GM12865 (cell line): Measurements from ENCODE around the gene PDGFD.

Experiments
- DNase-seq: peaks from one replicate; pipeline ENCODE4 v3.0.0; 2010; ENCODE audit warnings: low read depth
- H3K4me3 ChIP-seq: 2 replicates; pipeline ENCODE4 v1.5.1; 2011; ENCODE audit warnings: mild to moderate bottlenecking, low read depth, low read length, control low read depth
- TF ChIP-seq, protein P1 (sequence below): IDR thresholded peaks from 2 replicates; pipeline ENCODE4 v1.5.1; 2011; ENCODE audit warnings: low read length, control low read depth, low read depth, inconsistent platforms; ENCODE audit not compliant: insufficient read depth; ENCODE audit errors: missing control alignments

PDGFD gene

DNA sequence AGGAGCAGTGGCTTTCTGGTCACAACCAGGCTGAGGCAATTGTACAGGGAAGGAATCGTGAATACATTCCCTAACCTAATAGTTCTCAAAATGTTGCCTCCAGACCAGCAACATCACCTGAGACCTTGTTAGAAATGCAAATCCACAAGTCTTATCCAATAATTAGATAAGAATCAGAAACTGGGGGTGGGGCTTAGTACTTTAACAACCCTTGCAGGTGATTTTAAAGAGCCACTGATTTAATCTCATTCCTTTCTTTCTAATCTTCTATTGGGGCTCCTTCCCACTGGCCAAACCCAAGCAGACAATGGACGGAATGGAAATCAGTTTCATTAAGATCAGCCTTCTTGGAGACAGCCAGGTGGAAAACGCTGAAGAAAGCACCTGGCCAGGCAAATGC, 269.9 kb downstream of the PDGFD start:
- H3K4me3 ChIP-seq, result no peak overlapping the region
- TF ChIP-seq, protein P1, sequence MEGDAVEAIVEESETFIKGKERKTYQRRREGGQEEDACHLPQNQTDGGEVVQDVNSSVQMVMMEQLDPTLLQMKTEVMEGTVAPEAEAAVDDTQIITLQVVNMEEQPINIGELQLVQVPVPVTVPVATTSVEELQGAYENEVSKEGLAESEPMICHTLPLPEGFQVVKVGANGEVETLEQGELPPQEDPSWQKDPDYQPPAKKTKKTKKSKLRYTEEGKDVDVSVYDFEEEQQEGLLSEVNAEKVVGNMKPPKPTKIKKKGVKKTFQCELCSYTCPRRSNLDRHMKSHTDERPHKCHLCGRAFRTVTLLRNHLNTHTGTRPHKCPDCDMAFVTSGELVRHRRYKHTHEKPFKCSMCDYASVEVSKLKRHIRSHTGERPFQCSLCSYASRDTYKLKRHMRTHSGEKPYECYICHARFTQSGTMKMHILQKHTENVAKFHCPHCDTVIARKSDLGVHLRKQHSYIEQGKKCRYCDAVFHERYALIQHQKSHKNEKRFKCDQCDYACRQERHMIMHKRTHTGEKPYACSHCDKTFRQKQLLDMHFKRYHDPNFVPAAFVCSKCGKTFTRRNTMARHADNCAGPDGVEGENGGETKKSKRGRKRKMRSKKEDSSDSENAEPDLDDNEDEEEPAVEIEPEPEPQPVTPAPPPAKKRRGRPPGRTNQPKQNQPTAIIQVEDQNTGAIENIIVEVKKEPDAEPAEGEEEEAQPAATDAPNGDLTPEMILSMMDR, result no peak
- DNase-seq, result no peak

DNA sequence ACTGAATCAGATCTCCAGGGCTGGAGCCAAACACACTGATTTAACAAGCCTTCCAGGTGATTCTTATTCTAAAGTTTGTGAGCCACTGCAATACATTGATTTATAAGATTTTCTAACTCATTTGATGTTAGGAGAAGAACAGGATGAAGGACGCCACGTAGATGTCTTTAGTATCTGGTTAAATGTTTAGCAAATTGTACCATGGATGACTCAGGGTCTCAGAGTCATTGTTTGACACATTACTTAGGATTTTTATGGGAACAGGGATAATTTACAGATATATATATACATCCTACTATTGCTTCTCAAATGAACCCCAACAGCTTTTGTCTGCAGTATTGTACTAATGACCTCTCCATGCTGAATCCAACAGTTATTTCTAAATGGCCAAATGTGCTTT, 270.6 kb downstream of the PDGFD start:
- H3K4me3 ChIP-seq, result no peak overlapping the region
- TF ChIP-seq, protein P1, result no peak
- DNase-seq, result no peak

DNA sequence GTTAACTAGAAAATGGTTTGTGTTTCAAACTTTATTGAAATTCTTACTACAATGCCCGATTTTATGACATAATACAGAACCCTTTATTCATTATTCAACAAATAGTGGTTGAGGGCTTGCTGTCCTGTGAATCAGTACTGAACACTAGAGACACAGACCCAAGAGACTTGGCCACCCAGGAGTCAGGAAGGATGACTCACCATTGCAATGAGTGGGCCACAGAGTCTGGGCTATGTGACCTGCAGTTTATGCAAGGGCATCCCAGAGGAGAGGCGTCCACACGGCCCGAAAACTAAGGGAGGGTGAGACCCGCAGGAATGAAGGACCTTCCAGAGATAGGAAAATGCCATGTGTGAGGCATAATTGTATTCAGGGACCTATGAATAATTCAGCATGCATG, 271.3 kb downstream of the PDGFD start:
- TF ChIP-seq, protein P1, result no peak
- no peak for DNase-seq
- no peak overlapping the region for H3K4me3 ChIP-seq

DNA sequence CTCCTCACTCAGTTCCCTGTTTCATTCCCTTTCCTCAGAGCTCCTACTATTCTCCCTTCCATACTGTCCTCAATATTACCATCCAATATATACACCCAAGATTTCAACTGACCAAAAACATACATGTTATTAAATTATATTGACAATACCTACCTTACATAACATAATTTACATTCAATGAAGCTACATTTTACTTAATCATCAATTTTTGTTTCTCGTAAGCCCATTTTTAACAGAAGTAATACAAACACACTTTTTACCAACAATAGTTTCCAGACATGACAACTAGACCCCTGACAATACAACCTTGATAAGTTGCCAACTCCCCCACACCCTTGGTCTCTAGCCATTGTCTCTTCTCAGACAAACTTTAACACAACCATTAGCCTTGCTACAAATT, 273.3 kb downstream of the PDGFD start:
- no peak overlapping the region for H3K4me3 ChIP-seq
- TF ChIP-seq, protein P1, result no peak
- DNase-seq, result no peak

DNA sequence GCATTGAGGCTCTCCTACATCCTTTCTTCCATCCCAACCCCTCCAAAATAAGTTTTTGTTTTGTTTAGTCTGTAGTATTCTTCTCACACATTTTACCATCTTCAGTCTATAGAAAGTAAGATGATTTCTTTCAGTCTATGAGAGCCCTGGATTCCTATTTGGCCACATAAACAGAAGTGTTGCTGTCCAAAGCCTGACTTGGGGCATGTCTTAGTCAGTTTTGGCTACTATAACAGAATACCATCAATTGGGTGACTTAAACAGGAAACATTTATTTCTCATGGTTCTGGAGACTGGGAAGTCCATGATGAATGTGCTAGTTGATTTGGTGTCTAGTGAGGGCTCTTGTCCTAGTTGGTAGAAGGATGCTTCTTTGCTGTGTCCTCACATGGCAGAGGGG, 274.3 kb downstream of the PDGFD start:
- TF ChIP-seq, protein P1, result no peak
- H3K4me3 ChIP-seq, result no peak overlapping the region
- no peak for DNase-seq

DNA sequence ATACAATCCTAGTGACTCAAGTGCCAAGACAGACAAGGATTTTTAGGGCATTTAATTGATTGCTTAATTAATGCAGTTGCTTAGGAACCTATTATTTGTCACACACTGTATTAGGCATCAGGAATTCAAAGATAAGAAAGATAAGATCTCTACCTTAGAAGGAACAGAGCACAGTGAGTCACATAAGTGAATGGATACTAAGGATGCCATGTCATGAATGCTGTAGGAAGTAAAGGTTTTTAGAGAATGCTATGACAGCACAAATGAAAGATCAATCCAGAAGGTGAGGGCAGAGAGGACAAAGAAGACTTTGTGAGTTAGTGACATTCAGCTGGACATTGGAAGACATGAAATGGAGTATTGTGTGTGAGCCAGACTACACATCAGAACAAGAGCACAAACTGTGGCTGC, 275.4 kb downstream of the PDGFD start:
- H3K4me3 ChIP-seq, result no peak overlapping the region
- DNase-seq, result no peak
- TF ChIP-seq, protein P1, result no peak

DNA sequence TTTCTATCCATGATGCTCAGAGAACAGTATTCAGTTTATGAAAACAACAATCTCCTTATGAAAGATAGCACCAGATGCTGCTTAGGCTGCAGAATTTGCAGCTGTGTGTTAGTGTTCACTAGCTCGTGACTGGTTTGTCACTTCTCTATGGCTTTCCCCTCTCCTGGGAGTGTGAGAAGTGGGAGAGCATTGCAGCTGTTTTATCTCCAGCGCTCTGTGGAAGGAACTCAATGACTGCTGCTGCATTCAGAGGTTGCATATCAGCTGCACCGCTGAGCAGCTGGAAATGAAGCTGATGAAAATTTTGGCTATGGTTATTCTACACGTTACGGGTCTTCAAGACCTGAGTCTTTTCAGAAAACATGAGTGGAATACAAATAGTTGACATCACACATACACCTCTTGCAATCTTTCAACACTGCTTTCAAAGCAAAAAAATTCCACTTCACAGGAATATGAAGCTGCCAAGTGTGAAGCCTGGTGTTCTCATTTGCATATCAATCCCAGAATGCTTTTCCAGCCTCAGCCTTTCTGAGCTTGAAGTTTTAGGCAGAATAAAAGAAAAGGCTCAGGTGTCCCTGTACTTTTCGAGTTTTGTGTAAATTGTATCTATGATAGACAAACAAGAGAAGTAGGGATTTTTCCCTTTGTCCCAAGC, 276.8 kb downstream of the PDGFD start:
- no peak overlapping the region for H3K4me3 ChIP-seq
- TF ChIP-seq, protein P1, result no peak
- no peak for DNase-seq
